Dendritic cell treated with granulocyte-macrophage colony-stimulating factor and Interleukin-4, amounts not matched to agents 40 ng/mL and 50 ng/mL, for 4 days (primary cell): Measurements from ENCODE around the gene LHFPL6.

Experiments
- H3K27ac Mint-ChIP-seq: one replicate; pipeline ENCODE4 v1.8.0; 2022; ENCODE audit warnings: mild to moderate bottlenecking, mixed read lengths
- H3K27me3 Mint-ChIP-seq: one replicate; pipeline ENCODE4 v1.8.0; 2022; ENCODE audit warnings: mild to moderate bottlenecking, mixed read lengths
- H3K36me3 Mint-ChIP-seq: one replicate; pipeline ENCODE4 v1.8.0; 2022; ENCODE audit warnings: low read depth, mixed read lengths
- H3K4me1 Mint-ChIP-seq: one replicate; pipeline ENCODE4 v1.8.0; 2022; ENCODE audit warnings: low read depth, mixed read lengths
- H3K4me3 Mint-ChIP-seq: one replicate; pipeline ENCODE4 v1.8.0; 2022; ENCODE audit warnings: mild to moderate bottlenecking, moderate library complexity, mixed read lengths
- H3K9me3 Mint-ChIP-seq: one replicate; pipeline ENCODE4 v1.8.0; 2022; ENCODE audit warnings: mixed read lengths
- intact Hi-C: fragments of 100-400 bp; cut with micrococcal nuclease; formaldehyde crosslinking; loops from one replicate; pipeline ENCODE4 v1.15.0; 2022

Gene LHFPL6

GRCh38 chr13:39527961-39528660 lies 74.9 kb downstream of the LHFPL6 start:
- Mint-ChIP-seq H3K27ac (no peak overlapping the region), H3K4me3 (no peak overlapping the region), H3K27me3 (no peaks in the 10 kb centered on the region), H3K4me1 (no peaks in the 10 kb centered on the region), H3K36me3 (no peaks in the 10 kb centered on the region), H3K9me3 (no peaks in the 10 kb centered on the region)
- intact Hi-C loops: no loop called here

- Mint-ChIP-seq H3K4me3 (no peak overlapping the region), H3K36me3 (no peaks in the 10 kb centered on the region), H3K9me3 (no peaks in the 10 kb centered on the region), H3K27ac (no peak overlapping the region), H3K27me3 (no peaks in the 10 kb centered on the region), H3K4me1 (no peaks in the 10 kb centered on the region)
- intact Hi-C loops: no loop called here
Observed at GRCh38 chr13:39527301-39527700, 75.7 kb downstream of the LHFPL6 start.

GRCh38 chr13:39526499-39526898 lies 76.5 kb downstream of the LHFPL6 start:
- no peaks in the 10 kb centered on the region for H3K27me3 Mint-ChIP-seq

GRCh38 chr13:39525506-39525905 lies 77.5 kb downstream of the LHFPL6 start:
- no peak overlapping the region for H3K27ac Mint-ChIP-seq
- no peaks in the 10 kb centered on the region for H3K36me3 Mint-ChIP-seq
- no peaks in the 10 kb centered on the region for H3K4me1 Mint-ChIP-seq
- no peak overlapping the region for H3K4me3 Mint-ChIP-seq
- H3K9me3 Mint-ChIP-seq: no peaks in the 10 kb centered on the region
- H3K27me3 Mint-ChIP-seq: no peaks in the 10 kb centered on the region
- intact Hi-C loops: no loop called here

More at GRCh38 chr13:39526499-39526898, 76.5 kb downstream of the LHFPL6 start:
- Mint-ChIP-seq H3K36me3 (no peaks in the 10 kb centered on the region), H3K27ac (no peak overlapping the region), H3K4me3 (no peak overlapping the region), H3K9me3 (no peaks in the 10 kb centered on the region), H3K4me1 (no peaks in the 10 kb centered on the region)
- intact Hi-C loops: no loop called here

- Mint-ChIP-seq H3K9me3 (no peaks in the 10 kb centered on the region), H3K4me1 (no peaks in the 10 kb centered on the region), H3K4me3 (no peak overlapping the region), H3K27ac (no peak overlapping the region), H3K27me3 (no peaks in the 10 kb centered on the region), H3K36me3 (no peaks in the 10 kb centered on the region)
- intact Hi-C loops: no loop called here
Observed at GRCh38 chr13:39524795-39525194, 78.2 kb downstream of the LHFPL6 start.

- Mint-ChIP-seq H3K27me3 (no peaks in the 10 kb centered on the region), H3K9me3 (no peaks in the 10 kb centered on the region), H3K27ac (no peak overlapping the region), H3K4me3 (no peak overlapping the region), H3K4me1 (no peaks in the 10 kb centered on the region), H3K36me3 (no peaks in the 10 kb centered on the region)
- intact Hi-C loops: no loop called here
Observed at GRCh38 chr13:39522329-39522728, 80.7 kb downstream of the LHFPL6 start.

GRCh38 chr13:39521701-39522100 lies 81.3 kb downstream of the LHFPL6 start:
- Mint-ChIP-seq H3K4me3 (no peak overlapping the region), H3K4me1 (no peaks in the 10 kb centered on the region), H3K36me3 (no peaks in the 10 kb centered on the region), H3K27ac (no peak overlapping the region), H3K9me3 (no peaks in the 10 kb centered on the region), H3K27me3 (no peaks in the 10 kb centered on the region)
- intact Hi-C loops: no loop called here

- Mint-ChIP-seq H3K4me1 (no peaks in the 10 kb centered on the region), H3K27me3 (no peaks in the 10 kb centered on the region), H3K4me3 (no peak overlapping the region), H3K9me3 (no peaks in the 10 kb centered on the region), H3K27ac (no peak overlapping the region), H3K36me3 (no peaks in the 10 kb centered on the region)
- intact Hi-C loops: no loop called here
Observed at GRCh38 chr13:39516096-39516495, 86.9 kb downstream of the LHFPL6 start.

GRCh38 chr13:39515224-39515714 lies 87.7 kb downstream of the LHFPL6 start:
- no peaks in the 10 kb centered on the region for H3K9me3 Mint-ChIP-seq
- H3K36me3 Mint-ChIP-seq: no peaks in the 10 kb centered on the region
- H3K4me3 Mint-ChIP-seq: no peak overlapping the region
- no peaks in the 10 kb centered on the region for H3K27me3 Mint-ChIP-seq
- intact Hi-C loops: no loop called here
- no peaks in the 10 kb centered on the region for H3K4me1 Mint-ChIP-seq
- no peak overlapping the region for H3K27ac Mint-ChIP-seq

GRCh38 chr13:39512687-39513086 lies 90.3 kb downstream of the LHFPL6 start:
- intact Hi-C loops: no loop called here
- no peak overlapping the region for H3K27ac Mint-ChIP-seq
- H3K9me3 Mint-ChIP-seq: no peaks in the 10 kb centered on the region
- no peaks in the 10 kb centered on the region for H3K4me1 Mint-ChIP-seq
- no peaks in the 10 kb centered on the region for H3K27me3 Mint-ChIP-seq
- H3K4me3 Mint-ChIP-seq: no peak overlapping the region
- H3K36me3 Mint-ChIP-seq: no peaks in the 10 kb centered on the region

GRCh38 chr13:39510316-39510695 lies 92.7 kb downstream of the LHFPL6 start:
- H3K36me3 Mint-ChIP-seq: no peaks in the 10 kb centered on the region
- H3K4me1 Mint-ChIP-seq: no peaks in the 10 kb centered on the region
- no peak overlapping the region for H3K4me3 Mint-ChIP-seq
- no peaks in the 10 kb centered on the region for H3K9me3 Mint-ChIP-seq
- no peak overlapping the region for H3K27ac Mint-ChIP-seq
- intact Hi-C loops: no loop called here
- H3K27me3 Mint-ChIP-seq: no peaks in the 10 kb centered on the region

GRCh38 chr13:39509616-39510315 lies 93.2 kb downstream of the LHFPL6 start:
- no peaks in the 10 kb centered on the region for H3K9me3 Mint-ChIP-seq
- H3K27ac Mint-ChIP-seq: no peak overlapping the region
- no peaks in the 10 kb centered on the region for H3K4me1 Mint-ChIP-seq
- no peaks in the 10 kb centered on the region for H3K36me3 Mint-ChIP-seq
- intact Hi-C loops: no loop called here
- H3K4me3 Mint-ChIP-seq: no peak overlapping the region
- no peaks in the 10 kb centered on the region for H3K27me3 Mint-ChIP-seq

GRCh38 chr13:39506559-39507390 lies 96.2 kb downstream of the LHFPL6 start:
- Mint-ChIP-seq H3K27ac (no peak overlapping the region), H3K27me3 (no peaks in the 10 kb centered on the region), H3K9me3 (no peaks in the 10 kb centered on the region), H3K36me3 (no peaks in the 10 kb centered on the region), H3K4me1 (no peaks in the 10 kb centered on the region), H3K4me3 (no peak overlapping the region)
- intact Hi-C loops: no loop called here

- no peaks in the 10 kb centered on the region for H3K36me3 Mint-ChIP-seq
- no peak overlapping the region for H3K4me3 Mint-ChIP-seq
- no peaks in the 10 kb centered on the region for H3K4me1 Mint-ChIP-seq
- H3K27me3 Mint-ChIP-seq: no peaks in the 10 kb centered on the region
- intact Hi-C loops: no loop called here
- H3K27ac Mint-ChIP-seq: no peak overlapping the region
- no peaks in the 10 kb centered on the region for H3K9me3 Mint-ChIP-seq
Observed at GRCh38 chr13:39505151-39505550, 97.8 kb downstream of the LHFPL6 start.
